Type B pancreatic cell (in vitro differentiated cells): ENCODE measurements around the gene SORL1-AS1.

Experiments
- DNase-seq: peaks from one replicate; pipeline ENCODE4 v3.0.0; 2021; ENCODE audit warnings: mixed read lengths; ENCODE audit not compliant: unreplicated experiment; ENCODE audit errors: extremely low spot score
- H3K27ac Mint-ChIP-seq: 2 replicates; pipeline ENCODE4 v1.8.0; 2021; ENCODE audit warnings: mild to moderate bottlenecking, mixed read lengths
- H3K27me3 Mint-ChIP-seq: 2 replicates; pipeline ENCODE4 v1.8.0; 2021; ENCODE audit warnings: mixed read lengths
- H3K36me3 Mint-ChIP-seq: 2 replicates; pipeline ENCODE4 v1.8.0; 2021; ENCODE audit warnings: mixed read lengths
- H3K4me1 Mint-ChIP-seq: one replicate; pipeline ENCODE4 v1.8.0; 2021; ENCODE audit warnings: mixed read lengths; ENCODE audit not compliant: unreplicated experiment
- H3K4me3 Mint-ChIP-seq: 2 replicates; pipeline ENCODE4 v1.8.0; 2021; ENCODE audit warnings: mild to moderate bottlenecking, mixed read lengths
- H3K9me3 Mint-ChIP-seq: 2 replicates; pipeline ENCODE4 v1.8.0; 2021; ENCODE audit warnings: mixed read lengths
- CTCF ChIP-seq: fragments of 200-600 bp; sonication (generic); conservative IDR thresholded peaks from 2 replicates; pipeline ENCODE4 v1.5.0; 2021; ENCODE audit warnings: antibody characterized with exemption, mild to moderate bottlenecking

SORL1-AS1 gene

GRCh38 chr11:121439337-121439736 lies 13.4 kb downstream of the SORL1-AS1 start:
- no peak overlapping the region for H3K27ac Mint-ChIP-seq
- no peak overlapping the region for H3K4me3 Mint-ChIP-seq
- no peaks in the 10 kb centered on the region for H3K36me3 Mint-ChIP-seq

GRCh38 chr11:121437686-121438078 lies 15.1 kb downstream of the SORL1-AS1 start:
- H3K4me3 Mint-ChIP-seq: no peak overlapping the region
- no peaks in the 10 kb centered on the region for H3K36me3 Mint-ChIP-seq
- peaks cover 11% of the 10 kb centered on the region for H3K4me1 Mint-ChIP-seq
- H3K27ac Mint-ChIP-seq: no peak overlapping the region
- peaks cover 3% of the 10 kb centered on the region for H3K27me3 Mint-ChIP-seq
- H3K9me3 Mint-ChIP-seq: no peaks in the 10 kb centered on the region
- no peak for TF ChIP-seq CTCF
- DNase-seq: no peak

More at GRCh38 chr11:121439337-121439736, 13.4 kb downstream of the SORL1-AS1 start:
- H3K4me1 Mint-ChIP-seq: peaks cover 11% of the 10 kb centered on the region
- H3K9me3 Mint-ChIP-seq: no peaks in the 10 kb centered on the region
- H3K27me3 Mint-ChIP-seq: peaks cover 3% of the 10 kb centered on the region
- TF ChIP-seq CTCF: no peak
- DNase-seq: no peak

- no peak for TF ChIP-seq CTCF
- Mint-ChIP-seq H3K4me3 (no peak overlapping the region), H3K9me3 (no peaks in the 10 kb centered on the region), H3K27me3 (peaks cover 3% of the 10 kb centered on the region), H3K4me1 (peaks cover 11% of the 10 kb centered on the region), H3K27ac (no peak overlapping the region), H3K36me3 (no peaks in the 10 kb centered on the region)
- DNase-seq: no peak
These were observed 15.6 kb downstream of the SORL1-AS1 start for GRCh38 chr11:121437018-121437685.

- H3K9me3 Mint-ChIP-seq: no peaks in the 10 kb centered on the region
- no peaks in the 10 kb centered on the region for H3K36me3 Mint-ChIP-seq
- peaks cover 11% of the 10 kb centered on the region for H3K4me1 Mint-ChIP-seq
- H3K4me3 Mint-ChIP-seq: no peak overlapping the region
- no peak for TF ChIP-seq CTCF
- peaks cover 3% of the 10 kb centered on the region for H3K27me3 Mint-ChIP-seq
- H3K27ac Mint-ChIP-seq: no peak overlapping the region
- DNase-seq: no peak
These were observed 16.9 kb downstream of the SORL1-AS1 start for GRCh38 chr11:121435551-121436511.

- Mint-ChIP-seq H3K4me1 (peaks cover 11% of the 10 kb centered on the region), H3K27me3 (peaks cover 3% of the 10 kb centered on the region), H3K27ac (no peak overlapping the region), H3K9me3 (no peaks in the 10 kb centered on the region), H3K4me3 (no peak overlapping the region), H3K36me3 (no peaks in the 10 kb centered on the region)
- DNase-seq: no peak
- no peak for TF ChIP-seq CTCF
These were observed 17.6 kb downstream of the SORL1-AS1 start for GRCh38 chr11:121435132-121435531.
